H1 (cell line): ENCODE results near the gene IPO7. TPM values are rescaled to one million over a fixed set of nuclear protein-coding genes. Genes with fewer than 3 reads are reported as not detected.

Source experiments
- SIN3A ChIP-seq, 2 experiments: IDR thresholded peaks in 1 of 2; conservative IDR thresholded peaks in 1 of 2; 2 replicates each; pipeline ENCODE4 v1.6.1; 2011 to 2012; ENCODE audit warnings: low read length in 2 of 2, improper control_type of control experiment in 1 of 2, low read depth in 1 of 2, mild to moderate bottlenecking in 1 of 2
- polyA plus RNA-seq, 7 experiments: library from polyadenylated mRNA; depleted of rRNA in 3 of 7; stranded (reverse) in 5 of 7; unstranded in 2 of 7; fragments of >200 nt in 5 of 7; fragments of 200-250 nt in 2 of 7; gene quantifications; 1 replicate in 5 of 7; 2 replicates in 1 of 7; 4 replicates in 1 of 7; pipeline versions ENCODE4 v1.2.1 to v1.2.3, GENCODE V29; 2011 to 2013; ENCODE audit warnings: missing spikeins in 2 of 7, mixed read lengths in 2 of 7
- total RNA-seq: library from RNA; stranded (reverse); fragmentation: NEBNext Ultra II Directional; extraction: Animal tissue kit (Norgen Biotek cat#: 25700); gene quantifications from 2 replicates; pipeline ENCODE4 v1.2.1, GENCODE V29; 2021
- TF ChIP-seq, protein P1 (sequence below): IDR thresholded peaks from 2 replicates; pipeline ENCODE4 v1.6.1; 2012; ENCODE audit warnings: inconsistent platforms

The IPO7 gene
- total and polyA plus RNA-seq, 2 of the 8 experiments (the other 6 are each of a cell fraction or from before 2014, with no cell fraction given): 45.9 to 259 TPM

DNA sequence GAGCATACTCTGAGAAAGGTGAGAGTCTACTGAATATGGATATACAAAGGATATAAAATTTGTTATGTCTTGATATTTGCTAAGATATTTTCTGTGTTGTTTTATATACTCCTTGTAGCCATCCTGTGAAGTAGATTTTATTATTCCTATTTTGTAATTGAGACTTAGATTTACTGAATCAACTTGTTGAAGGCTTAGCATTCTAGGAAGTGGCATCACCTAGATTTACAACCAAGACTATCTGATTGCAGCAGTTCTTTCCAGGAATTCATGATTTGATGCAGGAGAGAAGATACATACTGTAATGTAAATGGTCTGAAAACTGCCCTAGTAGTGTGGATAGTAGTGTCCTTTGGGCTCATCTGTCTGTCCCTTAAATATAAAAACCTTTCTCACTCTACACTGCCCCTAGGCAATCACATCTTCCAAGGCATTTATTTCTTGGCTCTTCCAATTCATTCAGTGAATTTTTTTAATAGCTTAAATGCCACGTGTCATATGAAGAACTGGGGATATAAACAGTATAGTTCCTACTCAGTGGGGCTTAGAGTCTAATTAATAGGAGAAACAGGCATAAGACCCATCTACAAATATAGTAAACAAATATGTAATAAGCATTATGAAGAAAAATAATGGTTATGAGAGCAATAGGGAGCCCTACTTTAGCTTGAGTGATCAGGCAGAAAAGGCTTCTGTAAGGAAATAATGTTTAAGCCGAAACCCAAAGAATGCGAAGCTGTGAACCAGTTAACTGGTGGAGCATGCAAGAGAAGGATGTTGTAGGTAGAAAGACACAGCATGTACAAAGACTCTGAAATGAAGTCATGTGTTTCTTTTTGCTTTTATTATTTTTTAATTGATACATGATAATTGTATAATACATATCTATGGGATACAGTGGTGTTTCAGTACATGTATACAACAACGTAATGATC lies 13.6 kb downstream of the IPO7 start (continued):
- TF ChIP-seq, protein P1, sequence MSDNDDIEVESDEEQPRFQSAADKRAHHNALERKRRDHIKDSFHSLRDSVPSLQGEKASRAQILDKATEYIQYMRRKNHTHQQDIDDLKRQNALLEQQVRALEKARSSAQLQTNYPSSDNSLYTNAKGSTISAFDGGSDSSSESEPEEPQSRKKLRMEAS: no peak
- TF ChIP-seq SIN3A (conservative IDR thresholded peaks at IDR 0.05 in 1 of 2, IDR thresholded peaks at IDR 0.05 in 1 of 2; ENCODE audit: low read depth in 1 of 2, low read length in 2 of 2): no peak
